Lung (tissue), 12 donors: ENCODE measurements around the gene COL25A1. TPM values are rescaled to one million over a fixed set of nuclear protein-coding genes. Genes with fewer than 3 reads are reported as not detected.

ENCODE experiments used
- ATAC-seq: fragments of 200-7000 bp; cut with Tn5 transposase; one replicate; pipeline ENCODE4 v1.9.1; 2020; ENCODE audit warnings: moderate number of reproducible peaks; ENCODE audit not compliant: insufficient read depth, low FRiP score
- DNase-seq, 3 donors: peaks; one replicate each; pipeline ENCODE4 v3.0.0-alpha.2; 2013 to 2017
- H3K27ac ChIP-seq, 2 donors: one replicate each; pipeline ENCODE4 v1.5.1; 2013; ENCODE audit warnings: mild to moderate bottlenecking in 2 of 2, moderate library complexity in 2 of 2, control low read depth in 1 of 2, inconsistent platforms in 1 of 2, low read depth in 1 of 2, low read length in 1 of 2
- H3K27me3 ChIP-seq, 3 donors: one replicate each; pipeline ENCODE4 v1.5.1; 2013; ENCODE audit warnings: low read length in 2 of 3; ENCODE audit not compliant: control insufficient read depth in 3 of 3, insufficient read depth in 3 of 3
- H3K36me3 ChIP-seq, 4 donors: one replicate each; pipeline ENCODE4 v1.5.1; 2013; ENCODE audit warnings: low read length in 4 of 4, mild to moderate bottlenecking in 1 of 4, moderate library complexity in 1 of 4; ENCODE audit not compliant: control insufficient read depth in 4 of 4, insufficient read depth in 4 of 4
- H3K4me1 ChIP-seq, 5 donors: one replicate each; pipeline ENCODE4 v1.5.1; 2013; ENCODE audit warnings: low read length in 5 of 5, mild to moderate bottlenecking in 2 of 5, moderate library complexity in 1 of 5; ENCODE audit not compliant: control insufficient read depth in 5 of 5, insufficient read depth in 5 of 5
- H3K4me3 ChIP-seq: one replicate; pipeline ENCODE4 v1.5.1; 2013; ENCODE audit warnings: mild to moderate bottlenecking, control low read depth, moderate library complexity
- H3K9ac ChIP-seq, 2 donors: one replicate each; pipeline ENCODE4 v1.5.1; 2013; ENCODE audit warnings: low read length in 2 of 2, control low read depth in 1 of 2; ENCODE audit not compliant: insufficient read depth in 1 of 2
- H3K9me3 ChIP-seq, 4 donors: one replicate each; pipeline ENCODE4 v1.5.1; 2013; ENCODE audit warnings: low read length in 3 of 4, mild to moderate bottlenecking in 1 of 4, moderate library complexity in 1 of 4; ENCODE audit not compliant: control insufficient read depth in 4 of 4, insufficient read depth in 3 of 4
- WGBS, 2 donors: extraction: QIAGEN DNeasy Blood & Tissue Kit; methylation state at CpG; one replicate each; pipeline ENCODE4 v1.1.7; 2013; 5-methylcytosine and 5-hydroxymethylcytosine counted together
- polyA plus RNA-seq, 2 donors: library from polyadenylated mRNA; stranded (reverse); fragments of 200-250 nt; gene quantifications; one replicate each; pipeline ENCODE4 v1.2.1, GENCODE V29; 2013
- total RNA-seq, 2 donors: library from RNA; depleted of rRNA in 1 of 2; stranded (reverse); fragments of >200 nt in 1 of 2; gene quantifications; one replicate each; pipeline ENCODE4 v1.2.1, GENCODE V29; 2014 to 2021
- TF ChIP-seq, protein P1 (sequence below): IDR thresholded peaks from 2 replicates; pipeline ENCODE4 v1.5.1; 2012; ENCODE audit warnings: mild to moderate bottlenecking; ENCODE audit errors: control extremely low read depth, extremely low read depth
- donor health status: control.
- donor health status: control.
- donor health status: Bipolar disorder and iron deficiency.
- donor health status: healthy.
- donor health status: DM: yes; HTN: yes; CAD: no.

COL25A1 gene
- total and polyA plus RNA-seq, 4 donors, result 0.06 to 3.5 (median 1.8) TPM

DNA sequence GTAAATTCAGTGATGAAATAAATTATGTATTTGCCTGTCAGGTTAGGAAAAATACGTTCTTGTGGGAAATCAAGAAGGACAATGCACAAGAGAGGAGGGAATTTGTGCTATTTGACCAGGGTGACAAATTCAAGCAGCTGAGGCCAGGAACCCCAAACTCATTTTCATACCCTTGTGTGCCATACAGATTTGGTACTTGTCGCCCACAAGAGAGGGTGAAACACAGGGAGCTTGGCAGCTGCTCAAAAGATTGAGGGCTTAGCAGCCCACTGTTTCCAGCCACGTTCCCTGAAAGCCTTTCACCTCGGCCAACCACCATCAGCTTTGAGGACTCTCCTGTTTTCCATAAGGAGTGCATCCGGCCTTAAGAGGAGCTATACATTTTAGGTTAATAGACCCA lies 111.2 kb downstream of the COL25A1 start:
- no peak for DNase-seq
- 81 to 91% methylated on average over 5 of the region's 5 CpGs for WGBS, 2 donors

DNA sequence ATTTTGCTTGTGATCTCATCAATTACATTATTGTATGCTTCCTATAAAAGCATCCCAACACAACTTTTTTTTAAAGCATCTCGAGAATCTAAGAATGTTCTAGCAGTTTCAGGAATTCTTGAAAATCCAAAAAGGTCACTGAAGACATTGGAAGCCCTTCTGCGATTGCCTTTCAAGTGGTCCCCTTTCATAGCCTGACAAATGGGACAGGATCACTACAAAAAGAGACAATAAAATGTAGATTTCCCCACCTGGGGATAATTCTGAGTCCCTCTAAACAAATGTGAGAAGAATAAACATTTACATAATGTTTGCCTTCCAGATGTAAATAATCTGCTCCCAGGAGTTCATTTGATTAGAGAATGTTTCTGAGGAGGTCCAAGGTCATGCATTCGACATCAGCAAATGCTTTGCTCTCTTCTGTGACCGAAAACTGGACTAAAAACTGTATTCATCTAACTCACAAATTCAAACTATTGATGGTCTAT lies 116.0 kb downstream of the COL25A1 start:
- Histone ChIP-seq H3K9ac (no peak overlapping the region), H3K27me3 (no peaks in the 10 kb centered on the region), H3K9me3 (peaks cover 0 to 5% (median under 1%) of the 10 kb centered on the region in 4 donors), H3K36me3 (no peaks in the 10 kb centered on the region), H3K27ac (no peak overlapping the region), H3K4me1 (peaks cover 0 to 20% (median 2%) of the 10 kb centered on the region in 5 donors), H3K4me3 (no peak overlapping the region)
- TF ChIP-seq, protein P1, sequence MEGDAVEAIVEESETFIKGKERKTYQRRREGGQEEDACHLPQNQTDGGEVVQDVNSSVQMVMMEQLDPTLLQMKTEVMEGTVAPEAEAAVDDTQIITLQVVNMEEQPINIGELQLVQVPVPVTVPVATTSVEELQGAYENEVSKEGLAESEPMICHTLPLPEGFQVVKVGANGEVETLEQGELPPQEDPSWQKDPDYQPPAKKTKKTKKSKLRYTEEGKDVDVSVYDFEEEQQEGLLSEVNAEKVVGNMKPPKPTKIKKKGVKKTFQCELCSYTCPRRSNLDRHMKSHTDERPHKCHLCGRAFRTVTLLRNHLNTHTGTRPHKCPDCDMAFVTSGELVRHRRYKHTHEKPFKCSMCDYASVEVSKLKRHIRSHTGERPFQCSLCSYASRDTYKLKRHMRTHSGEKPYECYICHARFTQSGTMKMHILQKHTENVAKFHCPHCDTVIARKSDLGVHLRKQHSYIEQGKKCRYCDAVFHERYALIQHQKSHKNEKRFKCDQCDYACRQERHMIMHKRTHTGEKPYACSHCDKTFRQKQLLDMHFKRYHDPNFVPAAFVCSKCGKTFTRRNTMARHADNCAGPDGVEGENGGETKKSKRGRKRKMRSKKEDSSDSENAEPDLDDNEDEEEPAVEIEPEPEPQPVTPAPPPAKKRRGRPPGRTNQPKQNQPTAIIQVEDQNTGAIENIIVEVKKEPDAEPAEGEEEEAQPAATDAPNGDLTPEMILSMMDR, result no peak
- WGBS, 2 donors, result 67 to 84% methylated on average over 4 of the region's 4 CpGs
- ATAC-seq (no peak), DNase-seq (no peak)

More for the DNA sequence above, 111.2 kb downstream of the COL25A1 start:
- H3K27ac ChIP-seq, result no peak overlapping the region
- H3K36me3 ChIP-seq, result no peaks in the 10 kb centered on the region
- no peak overlapping the region for H3K4me3 ChIP-seq
- no peak for ATAC-seq
- TF ChIP-seq, protein P1, result no peak
- no peaks in the 10 kb centered on the region for H3K4me1 ChIP-seq
- no peaks in the 10 kb centered on the region for H3K9me3 ChIP-seq
- H3K27me3 ChIP-seq, result peaks cover 0 to 2% (median 0%) of the 10 kb centered on the region in 3 donors
- H3K9ac ChIP-seq, result no peak overlapping the region

DNA sequence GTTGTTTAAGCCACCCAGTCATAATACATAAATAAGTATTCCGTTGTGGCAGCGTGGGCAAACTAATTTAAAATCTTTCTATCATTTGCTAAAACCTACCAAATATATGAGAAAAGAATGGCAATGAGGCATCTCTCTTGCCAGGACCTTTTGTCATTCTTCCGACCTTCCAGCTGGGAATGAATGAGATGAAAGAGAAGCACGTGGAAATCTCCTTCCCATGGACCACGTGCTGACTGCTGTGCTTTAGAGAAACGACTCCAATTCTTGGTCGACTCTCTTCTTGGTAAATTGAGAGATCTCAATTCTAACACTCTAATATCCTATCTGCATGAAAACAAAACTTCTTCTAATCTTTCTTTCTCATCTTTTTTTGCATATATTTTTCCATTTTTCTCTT lies 116.5 kb downstream of the COL25A1 start:
- TF ChIP-seq, protein P1, result no peak
- WGBS, 2 donors, result 69 to 74% methylated on average over 7 of the region's 7 CpGs
- no peak for ATAC-seq

DNA sequence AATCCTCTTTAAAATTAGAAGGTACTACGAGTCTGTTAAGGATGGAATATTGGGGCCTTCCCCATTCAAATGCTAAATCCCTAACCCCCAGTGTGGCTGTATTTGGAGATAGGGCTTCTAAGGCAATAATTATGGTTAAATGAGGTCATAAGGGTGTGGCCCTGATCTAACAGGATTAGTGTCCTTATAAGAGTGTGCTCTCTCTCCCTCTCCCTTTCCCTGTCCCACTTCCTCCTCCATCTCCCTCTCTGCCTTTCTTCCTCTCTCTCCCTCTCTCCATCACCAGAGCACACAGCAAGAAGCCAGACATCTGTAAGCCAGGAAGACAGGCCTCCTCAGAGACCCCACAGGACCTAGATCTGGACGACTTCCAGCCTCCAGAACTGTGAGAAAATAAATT lies 116.9 kb downstream of the COL25A1 start:
- Histone ChIP-seq H3K9ac (no peak overlapping the region), H3K27ac (no peak overlapping the region), H3K4me1 (peaks cover 0 to 20% (median 2%) of the 10 kb centered on the region in 5 donors), H3K9me3 (peaks cover 0 to 5% (median under 1%) of the 10 kb centered on the region in 4 donors), H3K27me3 (no peaks in the 10 kb centered on the region), H3K36me3 (no peaks in the 10 kb centered on the region), H3K4me3 (no peak overlapping the region)
- no peak for ATAC-seq
- TF ChIP-seq, protein P1, result no peak
- 72 to 87% methylated on average over 2 of the region's 2 CpGs for WGBS, 2 donors
- no peak for DNase-seq

More for the DNA sequence above, 116.5 kb downstream of the COL25A1 start:
- Histone ChIP-seq H3K4me1 (peaks cover 0 to 20% (median 2%) of the 10 kb centered on the region in 5 donors), H3K4me3 (no peak overlapping the region), H3K36me3 (no peaks in the 10 kb centered on the region), H3K27me3 (no peaks in the 10 kb centered on the region), H3K9ac (no peak overlapping the region), H3K27ac (no peak overlapping the region), H3K9me3 (peaks cover 0 to 5% (median under 1%) of the 10 kb centered on the region in 4 donors)
- DNase-seq, result no peak
